ENCODE data around the gene EPB41L3.

DNA sequence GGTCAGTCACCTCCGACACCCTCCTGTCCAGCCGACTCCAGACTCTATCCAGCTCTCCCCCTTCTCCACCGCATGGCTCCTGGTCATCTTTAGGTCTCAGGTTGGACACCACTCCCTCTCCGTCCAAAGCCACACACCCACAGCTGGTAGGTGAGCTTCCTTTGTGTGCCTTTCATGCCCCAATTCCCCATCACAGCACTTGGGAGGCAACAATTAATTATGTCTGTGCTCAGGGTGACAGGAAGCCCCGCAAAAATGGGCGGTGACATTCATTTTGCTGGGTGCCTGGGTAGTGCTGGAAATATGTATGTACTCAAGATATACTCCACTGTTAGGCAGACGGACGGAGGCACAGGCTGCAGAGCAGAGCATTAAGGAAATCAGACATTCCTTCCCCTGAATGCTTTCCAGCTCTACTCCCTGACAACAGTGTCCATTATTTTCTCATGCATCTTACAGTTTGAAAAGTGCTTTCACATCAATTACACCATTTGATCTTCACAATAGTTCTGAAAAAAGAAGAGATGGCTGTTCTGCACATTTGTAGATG is 13.1 kb downstream of the EPB41L3 start:
- TF ChIP-seq, protein P1, sequence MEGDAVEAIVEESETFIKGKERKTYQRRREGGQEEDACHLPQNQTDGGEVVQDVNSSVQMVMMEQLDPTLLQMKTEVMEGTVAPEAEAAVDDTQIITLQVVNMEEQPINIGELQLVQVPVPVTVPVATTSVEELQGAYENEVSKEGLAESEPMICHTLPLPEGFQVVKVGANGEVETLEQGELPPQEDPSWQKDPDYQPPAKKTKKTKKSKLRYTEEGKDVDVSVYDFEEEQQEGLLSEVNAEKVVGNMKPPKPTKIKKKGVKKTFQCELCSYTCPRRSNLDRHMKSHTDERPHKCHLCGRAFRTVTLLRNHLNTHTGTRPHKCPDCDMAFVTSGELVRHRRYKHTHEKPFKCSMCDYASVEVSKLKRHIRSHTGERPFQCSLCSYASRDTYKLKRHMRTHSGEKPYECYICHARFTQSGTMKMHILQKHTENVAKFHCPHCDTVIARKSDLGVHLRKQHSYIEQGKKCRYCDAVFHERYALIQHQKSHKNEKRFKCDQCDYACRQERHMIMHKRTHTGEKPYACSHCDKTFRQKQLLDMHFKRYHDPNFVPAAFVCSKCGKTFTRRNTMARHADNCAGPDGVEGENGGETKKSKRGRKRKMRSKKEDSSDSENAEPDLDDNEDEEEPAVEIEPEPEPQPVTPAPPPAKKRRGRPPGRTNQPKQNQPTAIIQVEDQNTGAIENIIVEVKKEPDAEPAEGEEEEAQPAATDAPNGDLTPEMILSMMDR (IDR thresholded peaks at IDR 0.05): no peak
- TF ChIP-seq POLR2AphosphoS5 (IDR thresholded peaks at IDR 0.05) (no peak), POLR2A (IDR thresholded peaks at IDR 0.05) (no peak)

All from prostate gland (tissue), 2 donors.